ENCODE results near the gene AGBL1.

AGBL1 gene

DNA sequence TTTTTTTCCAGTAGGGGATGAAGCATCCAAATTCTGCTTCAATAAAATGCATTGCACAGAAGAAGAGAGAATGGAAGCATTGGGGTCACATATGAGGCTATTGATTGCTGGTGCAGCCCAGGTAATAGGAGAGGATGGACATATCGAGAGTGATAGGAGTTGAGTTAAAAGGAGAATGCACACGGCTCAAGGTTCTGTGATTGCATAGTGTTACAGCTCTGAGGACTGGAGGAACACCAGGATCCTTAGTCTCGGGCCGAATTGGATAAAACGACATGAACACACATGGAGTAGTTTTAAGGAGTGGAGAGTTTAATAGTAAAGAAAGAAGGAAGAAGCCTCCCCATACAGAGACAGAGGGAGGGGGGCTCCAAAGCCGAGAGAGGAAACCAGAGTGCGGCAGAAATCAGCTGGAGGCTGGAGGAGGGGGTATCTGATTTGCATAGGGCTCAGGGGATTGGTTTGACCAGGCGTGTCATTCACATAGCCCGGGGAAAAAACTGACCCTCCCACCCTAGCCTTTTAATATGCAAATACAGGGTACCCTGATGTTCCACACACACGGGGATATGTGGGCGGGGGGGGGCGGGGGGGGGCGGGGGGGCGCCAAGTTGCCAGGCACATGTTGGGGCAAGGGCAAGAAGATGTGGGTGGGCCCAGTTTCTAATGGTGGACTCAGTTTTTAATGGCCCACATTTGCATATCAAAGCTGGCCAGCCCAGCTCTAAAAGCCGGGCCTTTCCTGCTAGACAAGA, 156.9 kb downstream of the AGBL1 start:
- DNase-seq (ENCODE audit: low read depth) = no peak

DNA sequence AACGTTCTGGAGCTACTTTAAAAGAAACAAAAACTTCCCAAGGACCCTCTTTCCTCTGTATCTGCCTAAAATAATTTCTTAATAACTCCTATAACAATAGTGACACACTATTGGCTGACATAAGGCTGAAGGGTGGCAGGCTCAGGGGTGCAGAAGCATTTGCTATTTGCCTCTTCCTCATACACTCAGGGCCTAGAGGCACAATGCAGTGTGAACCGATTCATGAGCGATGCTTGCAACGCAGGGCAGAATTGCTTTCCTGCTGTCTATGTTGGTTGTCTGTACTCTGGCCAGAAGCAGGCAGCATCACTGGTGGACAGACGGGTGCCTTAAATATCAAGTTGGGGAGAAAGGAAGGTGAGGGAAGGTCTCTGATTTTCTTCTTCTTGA, 157.4 kb downstream of the AGBL1 start:
- DNase-seq (ENCODE audit: low read depth) = no peak

DNA sequence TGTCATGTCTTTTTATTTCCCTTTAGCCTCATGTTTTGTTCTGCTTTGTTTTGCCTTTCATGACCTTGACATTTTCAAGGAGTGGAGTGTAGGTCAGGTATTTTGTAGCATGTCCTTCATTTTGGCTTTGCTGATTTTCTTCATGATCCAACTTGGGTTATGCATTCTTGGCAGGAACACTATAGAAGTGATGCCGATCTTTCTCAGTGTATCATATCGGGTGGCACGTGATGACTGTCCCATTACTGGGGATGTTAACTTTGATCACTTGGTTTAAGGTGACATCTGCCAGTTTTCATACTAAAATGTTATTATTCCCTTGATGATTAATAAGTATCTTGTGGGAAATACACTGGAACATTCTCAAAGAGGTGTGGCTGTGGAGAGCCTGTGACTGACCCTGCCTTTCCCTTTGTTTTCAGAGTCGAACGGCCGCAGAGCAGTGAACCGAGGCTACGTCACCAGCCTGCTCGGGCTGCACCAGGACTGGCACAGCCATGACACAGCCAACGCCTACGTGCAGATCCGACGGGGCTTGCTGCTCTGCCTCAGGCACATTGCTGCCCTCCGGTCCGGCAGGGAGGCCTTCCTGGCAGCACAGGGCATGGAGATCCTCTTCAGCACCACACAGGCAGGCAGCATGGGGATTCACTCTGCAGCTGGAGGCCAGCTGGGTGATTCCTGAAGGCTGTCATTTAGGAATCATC, 167.7 kb downstream of the AGBL1 start:
- DNase-seq (ENCODE audit: low read depth) = no peak

DNA sequence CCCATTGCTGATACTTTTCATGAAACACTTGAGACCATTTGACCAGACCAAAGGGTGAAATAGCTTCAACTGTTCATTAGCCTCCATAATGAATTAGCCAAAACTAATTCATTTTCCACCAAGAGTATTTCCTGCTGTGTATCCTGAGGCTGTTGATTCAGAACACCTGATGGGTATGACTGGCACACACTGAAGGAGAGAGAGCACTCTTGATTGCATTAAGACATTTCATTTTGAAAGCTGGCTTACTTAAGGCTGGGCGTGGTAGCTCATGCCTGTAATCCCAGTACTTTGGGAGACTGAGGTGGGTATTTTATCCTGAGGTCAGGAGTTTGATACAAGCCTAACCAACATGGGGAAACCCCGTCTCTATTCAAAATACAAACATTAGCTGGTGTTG, 175.6 kb downstream of the AGBL1 start:
- no peak for DNase-seq (ENCODE audit: low read depth)

DNA sequence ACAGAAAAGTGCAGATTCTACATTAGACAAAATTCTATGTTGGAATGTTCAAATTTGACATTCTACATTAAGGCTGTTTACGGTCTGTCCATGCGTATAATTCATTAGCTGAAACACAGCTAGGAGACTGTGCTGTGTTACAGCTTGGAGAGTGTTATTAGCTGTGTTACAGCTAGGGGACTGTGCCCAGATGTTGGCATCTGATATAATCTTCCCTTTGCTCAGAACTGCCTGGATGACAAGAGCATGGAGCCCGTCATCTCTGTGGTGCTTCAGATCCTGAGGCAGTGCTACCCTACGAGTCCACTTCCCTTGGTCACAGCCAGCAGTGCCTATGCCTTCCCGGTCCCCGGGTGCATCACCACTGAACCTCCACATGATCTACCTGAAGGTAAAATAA, 177.0 kb downstream of the AGBL1 start:
- no peak for DNase-seq (ENCODE audit: low read depth)

DNA sequence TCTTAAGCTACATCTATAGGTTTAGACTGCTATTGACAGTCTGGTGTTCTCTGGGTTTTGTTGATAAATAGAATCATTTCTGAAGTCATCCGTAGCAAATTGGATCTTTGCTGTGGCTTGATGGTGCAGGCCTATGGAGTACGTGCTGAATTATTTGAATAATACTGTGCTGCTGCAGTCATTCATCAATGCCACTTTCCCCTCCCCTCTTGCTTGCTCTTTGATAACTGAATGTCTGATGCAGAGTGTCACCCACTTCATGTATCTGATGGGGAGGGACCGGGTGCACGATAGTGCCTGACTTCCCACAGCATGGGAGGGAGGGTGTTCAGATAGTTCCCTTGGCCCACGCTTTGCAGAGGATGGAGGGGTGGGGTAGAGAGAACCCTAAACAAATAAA, 179.9 kb downstream of the AGBL1 start:
- no peak for DNase-seq (ENCODE audit: low read depth)

DNA sequence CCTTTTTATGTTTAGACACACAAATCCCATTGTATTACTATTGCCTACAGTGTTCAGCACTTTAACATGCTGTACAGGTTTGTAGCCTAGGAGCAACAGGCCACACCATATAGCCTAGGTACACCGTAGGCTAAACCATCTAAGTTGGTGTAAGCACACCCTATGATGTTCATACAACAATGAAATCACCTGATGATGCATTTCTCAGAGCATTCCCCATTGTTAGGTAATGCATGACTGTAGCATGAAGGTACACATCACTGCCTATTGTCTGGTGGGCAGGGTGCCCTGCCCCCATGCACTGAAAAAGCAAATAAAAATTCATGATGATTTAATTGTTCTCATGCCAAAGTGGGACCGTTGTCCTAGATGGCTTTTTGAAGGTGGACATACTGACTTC, 183.6 kb downstream of the AGBL1 start:
- no peak for DNase-seq (ENCODE audit: low read depth)

DNA sequence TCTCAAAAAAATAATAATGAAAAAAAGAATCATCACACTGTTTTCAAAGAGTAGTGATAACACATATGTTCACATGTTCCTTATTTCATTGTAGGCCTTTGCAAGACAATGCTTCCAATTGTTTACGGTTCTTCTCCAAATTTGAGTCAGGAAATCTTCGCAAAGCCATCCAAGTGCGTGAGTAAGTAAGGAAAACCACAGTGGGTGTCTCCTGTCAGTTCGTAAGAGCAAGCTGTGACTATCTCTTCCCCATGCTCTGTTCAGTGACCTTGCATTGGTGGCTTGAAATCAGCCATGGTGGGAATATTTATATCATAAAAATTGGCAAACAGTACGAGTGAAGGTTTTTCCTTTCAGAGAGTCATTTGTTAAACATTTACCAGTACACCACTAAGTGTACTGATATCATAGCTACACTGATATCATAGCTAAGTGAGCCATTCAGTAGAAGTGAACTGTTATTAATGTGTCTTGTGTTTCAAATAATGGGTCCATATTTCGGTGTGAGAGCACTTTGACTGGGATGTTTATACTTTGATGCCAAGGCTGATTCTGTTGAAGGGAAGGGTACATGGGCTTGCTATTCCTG, 187.3 kb downstream of the AGBL1 start:
- no peak for DNase-seq (ENCODE audit: low read depth)

DNA sequence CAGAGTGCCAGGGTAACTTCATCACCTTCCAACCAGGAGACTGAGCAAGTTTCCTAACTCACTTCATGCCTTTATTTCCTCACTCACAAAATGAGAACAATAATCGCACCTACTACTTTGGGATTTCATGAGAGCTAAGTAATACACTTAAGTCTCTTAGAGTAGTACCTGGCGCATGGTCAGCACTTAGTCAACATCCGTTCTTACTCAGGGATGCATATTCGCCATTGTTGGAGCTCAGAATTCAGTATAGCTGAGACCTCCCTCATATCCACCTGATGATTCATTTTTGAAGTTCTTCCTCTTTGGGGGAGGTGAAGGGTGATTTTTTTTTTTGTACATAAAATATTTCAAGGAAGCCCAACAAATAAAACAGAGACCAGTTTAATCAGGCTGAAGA, 188.2 kb downstream of the AGBL1 start:
- DNase-seq (ENCODE audit: low read depth) = no peak

DNA sequence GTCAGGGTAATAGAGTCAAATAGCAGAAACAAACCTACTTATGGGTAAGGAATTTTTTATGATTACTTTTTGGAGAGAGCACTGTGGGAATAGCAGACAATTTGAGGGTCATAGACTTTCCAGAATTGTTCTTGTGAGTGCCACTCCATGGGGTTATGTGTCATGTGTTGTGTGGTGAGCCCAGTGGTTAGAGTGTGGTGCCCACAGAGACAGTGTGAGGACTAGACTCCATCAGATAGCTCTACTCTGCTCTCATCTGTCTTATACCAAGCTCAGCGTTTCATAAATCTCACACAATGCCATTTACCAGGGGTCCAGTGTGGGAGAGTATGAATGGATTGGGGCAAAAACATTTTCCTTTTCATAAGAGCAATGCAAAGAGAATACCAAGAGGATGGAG, 188.9 kb downstream of the AGBL1 start:
- DNase-seq (ENCODE audit: low read depth) = no peak

DNA sequence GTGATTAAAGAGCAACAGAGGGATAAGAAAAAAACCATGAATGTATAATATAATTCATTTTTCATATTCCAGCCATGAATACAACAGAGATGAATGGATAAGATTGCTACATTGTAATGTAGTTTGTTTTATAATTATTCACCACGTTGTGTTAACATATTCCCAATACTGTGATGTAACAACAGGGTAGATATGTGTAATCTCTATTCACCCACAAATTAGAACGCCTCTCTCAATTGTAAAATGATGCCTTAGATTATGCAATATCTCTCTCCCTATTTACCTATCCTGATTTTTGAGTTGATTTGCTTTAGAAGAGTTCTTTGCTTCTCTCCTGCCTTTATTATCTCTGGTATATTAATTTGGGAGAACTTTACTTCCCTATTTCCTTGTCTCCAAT, 193.6 kb downstream of the AGBL1 start:
- no peak for DNase-seq (ENCODE audit: low read depth)

DNA sequence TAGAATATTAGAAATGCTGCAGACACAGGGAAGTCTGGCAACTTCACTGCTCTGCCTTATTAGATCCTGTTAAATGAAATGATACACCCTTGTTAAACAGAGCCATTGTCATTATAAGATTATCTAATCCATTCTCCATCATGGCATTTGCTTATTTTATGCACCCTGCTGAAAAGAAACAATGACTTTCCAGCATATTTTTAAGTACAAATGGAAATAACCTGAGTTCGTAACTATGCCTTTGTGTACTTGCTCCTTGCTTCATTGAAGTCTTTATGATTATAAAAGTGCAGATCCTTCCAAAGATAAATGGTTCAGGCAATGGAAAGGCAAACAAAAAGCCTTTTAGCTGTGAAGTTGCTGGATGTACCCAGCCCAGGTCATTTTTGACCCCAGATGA, 195.7 kb downstream of the AGBL1 start:
- no peak for DNase-seq (ENCODE audit: low read depth)

DNA sequence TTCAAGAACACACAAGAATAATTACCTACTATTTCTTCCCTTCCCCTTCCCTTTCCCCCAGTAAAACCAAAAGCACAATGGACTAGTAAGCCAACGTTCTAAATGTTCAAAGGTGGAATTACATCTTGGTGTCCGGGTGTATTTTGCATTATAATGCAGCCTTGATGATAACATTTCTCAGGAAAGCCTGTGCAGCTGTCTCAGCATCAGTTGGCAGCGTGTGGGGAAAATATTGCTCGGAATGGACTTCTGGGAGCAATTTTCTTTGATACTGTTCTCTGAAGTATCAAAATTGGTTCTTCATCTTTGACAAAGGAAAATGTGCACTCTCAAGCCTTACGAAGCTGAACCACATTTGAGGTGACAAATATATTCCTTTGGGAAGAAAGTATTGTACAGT, 198.9 kb downstream of the AGBL1 start:
- no peak for DNase-seq (ENCODE audit: low read depth)

DNA sequence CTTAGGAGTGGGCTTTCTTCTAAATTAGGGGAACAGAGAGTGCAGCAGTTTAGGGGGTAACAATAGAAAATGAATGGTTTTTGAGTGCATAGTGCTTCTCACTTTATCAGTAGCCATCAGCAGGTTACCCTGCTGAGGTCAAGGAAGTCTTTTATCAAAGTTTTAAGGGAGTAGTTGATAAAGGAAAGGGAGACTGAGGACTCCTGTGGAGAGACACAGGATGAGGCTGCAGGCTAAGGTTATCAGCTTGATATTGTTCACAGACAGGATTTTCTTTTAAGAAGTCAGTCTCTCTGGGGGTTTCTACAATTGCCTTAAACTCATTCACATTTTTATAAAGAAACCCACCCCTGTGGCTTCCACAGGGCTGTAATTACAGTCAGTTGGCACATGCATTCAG, 205.0 kb downstream of the AGBL1 start:
- DNase-seq (ENCODE audit: low read depth) = no peak

DNA sequence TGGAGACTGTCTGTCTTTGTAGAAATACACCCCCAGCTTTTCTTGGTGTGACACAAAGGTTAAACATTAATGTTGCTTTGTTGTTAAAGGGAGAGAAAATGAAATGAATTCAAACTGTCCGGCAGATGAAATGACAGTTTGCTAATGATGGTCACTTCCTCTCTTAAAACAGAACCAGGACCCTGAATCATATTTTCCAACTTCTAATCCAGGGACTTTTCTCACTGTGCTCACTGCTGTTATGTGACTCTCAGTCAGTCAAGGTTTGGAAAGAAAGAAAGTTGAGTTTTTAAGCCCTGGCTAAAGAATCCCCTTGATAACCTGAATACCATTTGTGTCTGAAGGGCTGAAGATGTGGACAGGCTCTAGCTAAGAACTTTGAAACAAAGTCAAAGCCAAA, 215.8 kb downstream of the AGBL1 start:
- no peak for DNase-seq (ENCODE audit: low read depth)

DNA sequence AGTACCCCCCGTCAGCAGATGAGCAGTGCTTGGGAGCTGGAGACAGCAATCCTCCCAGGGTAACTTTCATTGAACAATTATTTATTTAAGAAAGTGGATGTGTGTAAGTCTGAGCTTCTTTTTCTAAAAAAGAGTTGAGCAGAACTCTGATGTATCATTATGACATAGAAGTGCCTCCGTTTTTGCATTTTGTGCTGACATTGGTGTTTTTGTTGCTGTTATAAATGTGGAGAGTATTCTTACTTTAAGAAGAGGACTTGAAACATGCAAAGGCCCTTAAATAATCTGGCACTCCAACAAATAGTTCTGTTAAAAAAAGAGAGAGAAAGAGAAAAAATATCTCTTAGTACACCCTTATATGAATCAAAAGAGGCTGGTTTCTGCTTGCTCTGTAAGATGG, 217.1 kb downstream of the AGBL1 start:
- no peak for DNase-seq (ENCODE audit: low read depth)

DNA sequence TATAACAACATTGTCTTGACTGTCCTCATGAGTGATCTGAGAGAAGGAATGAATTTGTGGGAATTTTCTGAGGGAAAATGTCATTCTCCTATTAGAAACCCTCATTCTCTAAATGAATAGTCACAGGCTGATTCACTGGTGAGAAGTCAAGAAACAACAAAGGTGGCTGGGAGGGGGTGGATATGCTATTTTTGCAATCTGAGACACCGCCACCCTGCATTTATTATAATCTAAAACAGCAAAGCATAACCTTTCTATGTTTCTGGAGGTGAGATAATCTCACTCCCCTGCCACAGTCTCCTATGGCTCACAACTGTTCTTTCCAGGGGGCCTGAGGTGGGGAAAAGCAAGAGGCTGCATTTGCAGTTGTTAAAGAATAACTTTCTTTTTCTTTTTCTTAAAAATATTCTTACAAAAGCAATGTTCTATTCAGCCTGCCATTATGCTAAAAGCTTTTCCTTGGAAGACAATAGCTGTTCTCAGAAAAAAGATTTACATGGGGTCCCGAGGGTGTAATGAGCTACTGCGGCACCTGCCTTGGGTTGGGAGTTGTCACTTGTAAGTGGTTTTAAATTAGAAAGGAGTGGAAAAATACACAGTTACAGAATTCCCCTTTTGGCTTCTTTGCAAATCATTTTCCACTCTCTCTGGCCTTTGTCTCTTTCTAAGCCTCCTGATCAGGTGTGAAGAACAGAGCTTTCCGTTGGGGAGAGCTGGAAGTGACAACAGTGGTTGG, 220.9 kb downstream of the AGBL1 start:
- DNase-seq (ENCODE audit: low read depth) = no peak

DNA sequence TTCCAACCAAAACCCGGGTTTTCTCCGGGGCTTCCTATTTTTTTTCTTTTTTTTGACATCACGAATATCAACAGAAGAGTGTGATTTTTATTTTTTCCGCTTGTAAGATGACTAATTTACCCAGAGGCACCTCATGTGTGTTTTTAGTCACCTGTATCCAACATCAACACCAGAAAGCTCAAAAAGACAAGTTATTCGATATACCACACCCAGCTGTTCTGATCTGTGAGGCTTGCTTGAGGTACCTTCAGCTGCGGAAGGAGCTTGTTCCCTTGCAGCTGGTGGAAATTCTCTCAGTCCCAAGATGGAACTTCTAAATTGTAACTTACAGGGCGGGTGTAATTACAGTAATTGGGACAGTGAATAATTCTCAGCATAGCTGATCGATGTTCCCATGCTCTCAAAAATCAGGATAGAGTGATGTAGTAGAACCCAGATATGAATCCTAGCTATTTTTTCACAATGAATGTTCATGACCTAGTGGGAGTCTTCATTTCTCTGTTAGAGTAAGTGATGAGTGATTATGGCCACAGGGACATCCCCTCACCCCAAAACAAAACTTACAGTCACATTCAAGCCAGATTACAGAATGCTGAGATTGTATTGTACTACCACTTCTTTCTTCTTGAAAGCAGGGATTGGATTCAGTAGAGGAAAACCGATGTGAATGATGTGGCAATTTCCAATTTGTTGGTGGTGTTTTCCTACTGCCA, 232.1 kb downstream of the AGBL1 start:
- no peak for DNase-seq (ENCODE audit: low read depth)

DNA sequence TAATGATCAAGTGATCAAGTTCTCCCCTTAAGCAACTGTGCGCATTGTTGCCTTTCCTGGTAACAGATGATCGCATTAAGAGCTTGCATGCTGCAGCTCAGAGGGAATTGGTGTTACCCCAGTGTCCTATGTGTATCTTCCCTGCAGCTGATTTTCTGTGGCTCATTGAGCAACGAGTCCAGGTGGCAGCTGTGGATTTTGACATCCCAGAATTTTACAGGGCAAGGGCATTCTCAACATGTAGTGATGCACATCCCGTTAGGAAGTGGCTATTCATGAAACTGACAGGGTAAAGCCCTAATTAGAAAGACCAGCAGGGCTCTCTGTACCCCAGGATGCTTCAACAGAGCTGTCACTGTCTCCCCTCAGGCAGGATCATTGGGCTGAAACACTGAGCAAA, 232.8 kb downstream of the AGBL1 start:
- no peak for DNase-seq (ENCODE audit: low read depth)

DNA sequence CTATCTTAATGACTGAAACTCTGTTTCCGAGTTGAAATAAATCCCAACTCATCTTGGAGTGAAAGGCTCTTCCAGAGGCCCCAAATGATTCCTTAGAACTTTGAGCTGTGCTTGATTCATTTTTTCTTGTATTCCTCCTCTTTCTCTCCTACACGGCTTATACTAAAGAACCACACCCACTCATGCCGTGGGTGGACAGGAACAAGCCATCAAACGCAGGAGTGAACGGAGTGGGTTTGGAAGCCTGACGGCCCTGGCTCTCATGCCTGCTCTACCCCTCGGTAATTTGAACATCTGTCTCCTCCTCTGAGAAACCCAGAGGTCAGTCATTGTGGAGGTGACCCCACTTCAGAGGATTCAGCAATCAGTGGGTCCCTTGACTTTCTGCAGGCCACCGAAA, 236.5 kb downstream of the AGBL1 start:
- no peak for DNase-seq (ENCODE audit: low read depth)

DNA sequence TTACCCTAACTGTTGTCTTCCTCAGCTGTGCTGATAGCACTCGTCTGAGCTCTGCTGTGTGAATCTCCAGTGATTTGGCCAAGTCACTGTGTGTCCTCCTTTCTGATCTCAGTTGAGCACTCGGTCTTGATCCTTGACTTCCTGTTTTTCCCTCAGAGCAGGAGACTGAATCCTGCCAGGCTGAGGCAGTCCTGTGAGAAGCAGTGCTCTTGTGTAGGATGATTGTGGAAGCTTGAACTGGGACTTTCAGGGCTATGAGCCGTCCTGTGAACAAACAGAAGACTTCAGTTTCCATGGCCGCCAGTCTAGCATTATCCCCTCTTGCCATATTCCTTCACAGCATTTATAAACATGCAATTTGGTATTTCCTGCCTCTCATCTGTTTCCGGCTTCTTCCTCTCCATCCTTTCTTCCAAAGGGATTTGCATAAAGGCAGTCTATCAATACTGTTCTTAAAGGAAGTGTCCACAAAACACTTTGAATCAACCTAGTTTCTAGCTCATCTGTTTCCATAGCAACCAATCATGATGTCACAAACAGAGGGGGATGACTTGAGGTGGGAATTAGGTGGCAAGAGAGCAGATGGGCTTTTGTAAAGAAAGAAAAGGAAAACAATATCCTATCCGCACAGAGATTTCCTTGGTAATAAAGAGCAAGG, 237.2 kb downstream of the AGBL1 start:
- DNase-seq (ENCODE audit: low read depth) = no peak

DNA sequence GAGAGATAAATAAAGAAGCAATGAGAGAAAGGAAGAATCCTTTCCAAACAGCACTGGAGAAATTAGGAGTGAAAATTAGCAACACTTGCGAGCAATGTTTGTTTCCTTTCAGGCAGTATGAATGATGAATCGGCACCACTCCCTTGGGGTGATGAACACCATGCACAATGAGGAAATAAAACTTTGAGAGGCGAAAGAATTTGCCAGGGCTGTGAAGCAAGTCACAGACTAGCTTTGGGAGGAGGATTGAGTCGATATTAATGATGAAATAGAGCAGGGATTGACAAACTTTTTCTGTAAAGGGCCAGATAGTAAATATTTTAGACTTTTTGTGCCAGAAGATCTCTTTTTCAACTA, 237.7 kb downstream of the AGBL1 start:
- no peak for DNase-seq (ENCODE audit: low read depth)
